PFSK-1 (cell line): ENCODE data around the gene TCF12.

Experiments
- FOXP2 ChIP-seq: optimal IDR thresholded peaks from 2 replicates; pipeline ENCODE3; 2011; ENCODE audit warnings: borderline replicate concordance, control low read depth, inconsistent platforms; ENCODE audit not compliant: insufficient read depth; ENCODE audit errors: extremely low read length, extremely low read depth
- POLR2AphosphoS5 ChIP-seq: IDR thresholded peaks from 2 replicates; pipeline ENCODE4 v1.6.1; 2012; ENCODE audit warnings: low read depth, mild to moderate bottlenecking, control low read depth, low read length, moderate library complexity
- REST ChIP-seq, 2 experiments: IDR thresholded peaks; 2 replicates each; pipeline versions ENCODE4 v1.6.1 to v1.8.0; 2011 to 2012; ENCODE audit warnings: low read depth in 2 of 2, low read length in 2 of 2, control low read depth in 1 of 2, inconsistent platforms in 1 of 2, mild to moderate bottlenecking in 1 of 2, moderate library complexity in 1 of 2; ENCODE audit not compliant: insufficient read depth in 1 of 2
- TAF1 ChIP-seq: IDR thresholded peaks from 2 replicates; pipeline ENCODE4 v1.6.1; 2012; ENCODE audit warnings: low read length, control low read depth, borderline replicate concordance; ENCODE audit not compliant: insufficient read depth

DNA sequence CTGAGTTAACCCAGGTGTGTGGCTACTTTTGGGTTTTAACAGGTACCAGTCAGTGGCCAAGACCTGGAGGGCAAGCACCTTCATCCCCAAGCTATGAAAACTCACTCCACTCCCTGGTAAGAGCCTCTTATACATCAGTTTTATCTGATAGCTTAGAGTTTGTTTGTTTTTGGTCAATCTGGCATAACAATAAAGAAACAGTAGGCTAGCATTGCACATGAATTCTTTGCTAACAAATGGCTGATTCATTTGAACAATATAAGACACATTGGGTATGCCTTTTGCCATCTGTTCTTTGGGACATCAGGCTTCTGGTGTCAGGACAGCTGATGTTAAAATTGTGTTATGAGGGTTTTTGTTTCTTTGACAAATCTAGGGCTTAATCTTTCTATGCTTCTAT is 332.9 kb downstream of the TCF12 start:
- TF ChIP-seq REST (IDR thresholded peaks at IDR 0.05; ENCODE audit: insufficient read depth in 1 of 2, low read depth in 2 of 2, low read length in 2 of 2) = no peak
- no peak for TF ChIP-seq TAF1
- no peak for TF ChIP-seq FOXP2
- TF ChIP-seq POLR2AphosphoS5 = no peak
